Heart left ventricle (tissue), 16 donors: ENCODE results near the gene KIAA0930. TPM values are rescaled to one million over a fixed set of nuclear protein-coding genes. Genes with fewer than 3 reads are reported as not detected.
A peak's percentile ranks its signal among the peaks of the same experiment; 100 is the strongest.

Experiments used
- ATAC-seq, 4 donors: fragments of 200-7000 bp; cut with Tn5 transposase; one replicate each; pipeline ENCODE4 v1.9.1; 2020 to 2022; ENCODE audit warnings: moderate library complexity in 4 of 4, mild to moderate bottlenecking in 3 of 4, moderate number of reproducible peaks in 1 of 4
- DNase-seq, 5 donors: peaks; one replicate each; pipeline ENCODE4 v3.0.0-alpha.2; 2020
- H3K27ac ChIP-seq, 12 donors: fragments of 200-600 bp; sonication (generic) in 4 of 12; one replicate each; pipeline versions ENCODE4 v1.5.0 to v1.8.0; 2016 to 2022; ENCODE audit warnings: mild to moderate bottlenecking in 2 of 12
- H3K27me3 ChIP-seq, 9 donors: fragments of 200-600 bp; sonication (generic) in 2 of 9; one replicate each; pipeline versions ENCODE4 v1.5.1 to v1.8.0; 2016 to 2022; ENCODE audit warnings: mild to moderate bottlenecking in 3 of 9
- H3K36me3 ChIP-seq, 9 donors: fragments of 200-600 bp; sonication (generic) in 2 of 9; one replicate each; pipeline versions ENCODE4 v1.5.0 to v1.8.0; 2018 to 2022; ENCODE audit warnings: mild to moderate bottlenecking in 2 of 9
- H3K4me1 ChIP-seq, 12 donors: fragments of 200-600 bp; sonication (generic) in 4 of 12; one replicate each; pipeline versions ENCODE4 v1.5.0 to v1.8.0; 2016 to 2022; ENCODE audit warnings: mild to moderate bottlenecking in 3 of 12
- H3K4me3 ChIP-seq, 12 donors: fragments of 200-600 bp; sonication (generic) in 4 of 12; one replicate each; pipeline versions ENCODE4 v1.5.0 to v1.8.0; 2017 to 2022; ENCODE audit warnings: mild to moderate bottlenecking in 9 of 12, moderate library complexity in 4 of 12
- H3K9me3 ChIP-seq, 12 donors: fragments of 200-600 bp; sonication (generic) in 4 of 12; one replicate each; pipeline versions ENCODE4 v1.5.0 to v1.8.0; 2016 to 2022; ENCODE audit warnings: mild to moderate bottlenecking in 1 of 12
- POLR2A ChIP-seq, 2 donors: fragments of 450-650 bp; IDR thresholded peaks; one replicate each; pipeline ENCODE4 v1.6.1; 2017; ENCODE audit warnings: antibody characterized with exemption in 2 of 2, mild to moderate bottlenecking in 2 of 2, moderate library complexity in 2 of 2
- WGBS, 4 donors: extraction: QIAGEN DNeasy Blood & Tissue Kit in 2 of 4; methylation state at CpG; one replicate each; pipeline versions ENCODE4 v1.1.5 to v1.1.7; 2013 to 2018; 5-methylcytosine and 5-hydroxymethylcytosine counted together
- intact Hi-C, 10 donors: fragments of 100-400 bp; cut with DNase I; formaldehyde crosslinking; loops; one replicate each; pipeline versions ENCODE4 v1.11.1 to v1.14.2; 2022
- polyA plus RNA-seq, 2 donors: library from polyadenylated mRNA; stranded (reverse); fragments of 200-250 nt; gene quantifications; one replicate each; pipeline ENCODE4 v1.2.3, GENCODE V29; 2013
- total RNA-seq, 9 donors: library from RNA; depleted of rRNA in 2 of 9; stranded (reverse); fragments of >200 nt in 2 of 9; fragmentation: NEBNext Ultra II Directional in 3 of 9; extraction: Animal tissue kit (Norgen Biotek cat#: 25700) in 3 of 9; gene quantifications; one replicate each; pipeline versions ENCODE4 v1.1.0 to v1.2.4, GENCODE V29; 2016 to 2023
- TF ChIP-seq, protein P1 (sequence below), 12 donors: fragments of 200-600 bp; sonication (generic) in 4 of 12; IDR thresholded peaks; one replicate each; pipeline versions ENCODE4 v1.5.0 to v1.8.0; 2018 to 2022; ENCODE audit warnings: antibody characterized with exemption in 12 of 12, mild to moderate bottlenecking in 5 of 12
- donor health status: ischemic (EF 13 %, LVEDD 7.1; RV severe dilation, severe dysfunction).
- donor health status: healthy with polysubstance abuse.
- donor health status: DM: no; HTN: yes; CAD: no.
- donor health status: DM: no; HTN: no; CAD: no.
- donor health status: ischemic (EF 25% LVEDD 6.9; RV normal size, moderate dysfunction).
- donor health status: ischemic (EF 25% LVEDD 5.7; RV mildly dilated, moderate dysfunction).
- donor health status: healthy.
- donor health status: DM: yes; HTN: yes; CAD: no.
- donor health status: ischemic (EF 35%, LVEDD 5.7; RV mildly dilated, moderate dysfunction).
- donor health status: nonischemic (EF 11% LVEDD 7.7; RV severe dilation, severe dysfunction).
- donor health status: DM: yes; HTN: yes; CAD: no.
- donor health status: PGD.
- donor health status: ischemic (EF 29% LVEDD 5.4; RV normal size, mild dysfunction).
- donor health status: nonischemic (EF 23%, LVEDD 6.1; RV moderate dilation, normal function).

KIAA0930 gene
- total and polyA plus RNA-seq, 11 donors: 8.5 to 67.1 (median 18.7) TPM

GRCh38 chr22:45163451-45164269 is 77.0 kb downstream of the KIAA0930 start, which contains the start of gene NUP50:
TSS of gene NUP50 (plus strand) at chr22:45163925. CDS start at chr22:45168178, 4,253 bp downstream.
- peak in 1 of 2 donors; percentile 69 for TF ChIP-seq POLR2A (IDR thresholded peaks at IDR 0.05)
- TF ChIP-seq, protein P1, sequence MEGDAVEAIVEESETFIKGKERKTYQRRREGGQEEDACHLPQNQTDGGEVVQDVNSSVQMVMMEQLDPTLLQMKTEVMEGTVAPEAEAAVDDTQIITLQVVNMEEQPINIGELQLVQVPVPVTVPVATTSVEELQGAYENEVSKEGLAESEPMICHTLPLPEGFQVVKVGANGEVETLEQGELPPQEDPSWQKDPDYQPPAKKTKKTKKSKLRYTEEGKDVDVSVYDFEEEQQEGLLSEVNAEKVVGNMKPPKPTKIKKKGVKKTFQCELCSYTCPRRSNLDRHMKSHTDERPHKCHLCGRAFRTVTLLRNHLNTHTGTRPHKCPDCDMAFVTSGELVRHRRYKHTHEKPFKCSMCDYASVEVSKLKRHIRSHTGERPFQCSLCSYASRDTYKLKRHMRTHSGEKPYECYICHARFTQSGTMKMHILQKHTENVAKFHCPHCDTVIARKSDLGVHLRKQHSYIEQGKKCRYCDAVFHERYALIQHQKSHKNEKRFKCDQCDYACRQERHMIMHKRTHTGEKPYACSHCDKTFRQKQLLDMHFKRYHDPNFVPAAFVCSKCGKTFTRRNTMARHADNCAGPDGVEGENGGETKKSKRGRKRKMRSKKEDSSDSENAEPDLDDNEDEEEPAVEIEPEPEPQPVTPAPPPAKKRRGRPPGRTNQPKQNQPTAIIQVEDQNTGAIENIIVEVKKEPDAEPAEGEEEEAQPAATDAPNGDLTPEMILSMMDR (IDR thresholded peaks at IDR 0.05): peak in 2 of 12 donors; percentile 14 to 35
- peak within 1 kb of the TSS; percentile 61 to 98 (median 80) for H3K4me3 ChIP-seq
- H3K9me3 ChIP-seq: no peaks in the 10 kb centered on the region
- intact Hi-C loops: loop anchor here in 4 of 10 donors (2.0 to 10.0 kb wide), 3 partner anchors 77 to 81 kb away; partner anchors contain the start of gene KIAA0930 (in 4 of the 4)
- peak within 1 kb of the TSS in 11 of 12 donors; percentile 71 to 95 (median 86) for H3K27ac ChIP-seq
- ATAC-seq (peak; percentile 92 to 98 (median 95)), DNase-seq (peak; percentile 94 to 99 (median 96))
- peaks cover 0 to 30% (median 10%) of the 10 kb centered on the region in 9 donors for H3K36me3 ChIP-seq
- 0 to 1% (median 0%) methylated on average over 48 to 100 of the region's 100 CpGs for WGBS, 4 donors
- H3K4me1 ChIP-seq: peaks cover 0 to 60% (median 29%) of the 10 kb centered on the region in 12 donors
- H3K27me3 ChIP-seq: no peaks in the 10 kb centered on the region

- Histone ChIP-seq H3K9me3 (no peaks in the 10 kb centered on the region), H3K36me3 (peaks cover 0 to 24% (median 4%) of the 10 kb centered on the region in 9 donors), H3K27me3 (no peaks in the 10 kb centered on the region), H3K4me1 (peaks cover 0 to 59% (median 29%) of the 10 kb centered on the region in 12 donors), H3K27ac (peak overlapping the region in 11 of 12 donors; percentile 71 to 95 (median 86)), H3K4me3 (peak overlapping the region; percentile 61 to 98 (median 80))
- TF ChIP-seq, protein P1 (IDR thresholded peaks at IDR 0.05): no peak
- TF ChIP-seq POLR2A (IDR thresholded peaks at IDR 0.05): no peak
- peak in 3 of 4 donors; percentile 32 to 56 (median 45) for ATAC-seq
- intact Hi-C loops: loop anchor here in 4 of 10 donors (2.0 to 10.0 kb wide), 3 partner anchors 78 to 82 kb away; partner anchors contain the start of gene KIAA0930 (in 4 of the 4)
- 4 to 17% (median 6%) methylated on average over 13 of the region's 13 CpGs for WGBS, 4 donors
- peak in 1 of 5 donors; percentile 43 for DNase-seq
Measured at GRCh38 chr22:45163099-45163450, 77.6 kb downstream of the KIAA0930 start.

GRCh38 chr22:45162531-45162930 is 78.2 kb downstream of the KIAA0930 start:
- WGBS, 4 donors: 81 to 90% (median 86%) methylated on average over 18 to 19 of the region's 19 CpGs
- peaks cover 0 to 23% (median 4%) of the 10 kb centered on the region in 9 donors for H3K36me3 ChIP-seq
- peaks cover 0 to 54% (median 29%) of the 10 kb centered on the region in 12 donors for H3K4me1 ChIP-seq
- peak overlapping the region in 1 of 12 donors; percentile 91 for H3K27ac ChIP-seq
- no peaks in the 10 kb centered on the region for H3K27me3 ChIP-seq
- peak overlapping the region in 9 of 12 donors; percentile 61 to 98 (median 83) for H3K4me3 ChIP-seq
- no peaks in the 10 kb centered on the region for H3K9me3 ChIP-seq
- TF ChIP-seq, protein P1 (IDR thresholded peaks at IDR 0.05): no peak
- no peak for TF ChIP-seq POLR2A (IDR thresholded peaks at IDR 0.05)
- no peak for DNase-seq
- no peak for ATAC-seq
- intact Hi-C loops: loop anchor here in 4 of 10 donors (2.0 to 10.0 kb wide), 3 partner anchors 78 to 82 kb away; partner anchors contain the start of gene KIAA0930 (in 4 of the 4)
